ES-I3 (cell line): Measurements from ENCODE around the gene NCOR2.

ENCODE experiments used
- H3K36me3 ChIP-seq: 2 replicates; pipeline ENCODE4 v1.6.1; 2013; ENCODE audit warnings: mild to moderate bottlenecking, low read length, control low read depth, moderate library complexity; ENCODE audit not compliant: insufficient read depth
- H3K4me1 ChIP-seq: 2 replicates; pipeline ENCODE4 v1.6.1; 2013; ENCODE audit warnings: mild to moderate bottlenecking, control low read depth, low read length; ENCODE audit not compliant: insufficient read depth
- H3K9ac ChIP-seq: 2 replicates; pipeline ENCODE4 v1.6.1; 2013; ENCODE audit warnings: low read depth, mild to moderate bottlenecking, low read length, moderate library complexity
- H3K9me3 ChIP-seq: 2 replicates; pipeline ENCODE4 v1.6.1; 2013; ENCODE audit warnings: mild to moderate bottlenecking, low read length, moderate library complexity; ENCODE audit not compliant: control insufficient read depth, insufficient read depth

The NCOR2 gene

DNA sequence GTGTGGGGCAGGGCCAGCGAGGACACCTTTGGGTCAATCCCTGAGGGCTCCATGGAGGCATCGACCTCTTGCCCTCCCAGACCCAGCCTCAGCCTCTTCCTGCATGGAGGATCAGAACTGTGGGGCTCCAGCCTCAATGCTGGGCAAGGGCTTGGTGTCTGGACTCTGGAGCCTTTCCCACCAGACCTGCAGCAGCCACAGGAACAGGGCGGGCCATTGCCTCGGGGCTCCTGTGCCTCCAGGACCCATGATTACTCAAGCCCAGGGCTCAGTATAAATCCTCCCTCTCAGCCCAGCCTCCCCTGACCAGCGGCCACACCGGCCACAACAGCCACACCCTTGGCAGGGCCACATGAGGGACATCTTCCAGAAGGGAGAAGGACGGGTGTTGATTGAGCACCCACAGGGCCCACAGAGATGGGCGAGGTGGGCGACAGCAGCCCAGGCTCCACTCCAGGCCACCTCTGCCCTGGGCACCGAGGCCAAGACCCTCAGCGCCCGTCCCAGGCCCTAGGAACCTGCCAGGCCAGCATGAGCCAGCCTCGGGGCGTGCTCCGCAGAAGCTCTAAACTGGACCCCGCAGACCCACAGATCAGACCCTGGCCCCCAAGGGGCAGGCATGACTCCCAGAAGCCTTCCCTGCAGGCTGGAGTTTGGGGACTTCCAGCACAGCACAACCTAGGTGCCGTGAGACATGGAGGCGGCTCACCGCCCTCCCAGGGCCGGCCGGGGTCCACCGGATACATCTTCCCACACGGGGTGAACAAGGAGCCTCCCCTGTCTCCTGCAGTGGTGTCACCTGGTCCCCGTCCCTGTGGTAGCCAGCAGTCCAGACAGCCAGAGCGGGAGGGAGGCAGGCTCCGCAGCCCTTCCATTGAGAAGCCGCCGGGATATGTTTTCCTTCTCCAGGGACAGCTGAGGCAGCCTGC lies 25.1 kb downstream of the NCOR2 start:
- Histone ChIP-seq H3K4me1 (peaks cover 34% of the 10 kb centered on the region), H3K36me3 (no peaks in the 10 kb centered on the region)

DNA sequence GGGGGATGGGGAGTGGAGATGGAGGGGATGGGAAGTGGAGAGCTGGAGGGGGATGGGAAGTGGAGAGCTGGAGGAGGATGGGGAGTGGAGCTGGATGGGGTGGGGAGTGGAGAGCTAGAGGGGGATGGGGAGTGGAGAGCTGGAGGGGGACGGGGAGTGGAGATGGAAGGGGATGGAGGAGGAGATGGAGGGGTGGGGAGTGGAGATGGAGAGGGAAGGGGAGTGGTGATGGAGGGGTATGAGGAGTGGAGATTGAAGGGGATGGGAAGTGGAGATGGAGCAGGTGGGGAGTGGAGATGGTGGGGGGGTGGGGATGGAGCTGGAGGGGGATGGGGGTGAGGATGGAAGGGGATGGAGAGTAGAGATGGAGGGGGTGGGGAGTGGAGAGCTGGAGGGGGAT lies 26.1 kb downstream of the NCOR2 start:
- Histone ChIP-seq H3K9me3 (no peaks in the 10 kb centered on the region), H3K9ac (no peak overlapping the region), H3K36me3 (no peaks in the 10 kb centered on the region), H3K4me1 (peaks cover 34% of the 10 kb centered on the region)

More for the DNA sequence above, 25.1 kb downstream of the NCOR2 start:
- H3K9me3 ChIP-seq: no peaks in the 10 kb centered on the region
- no peak overlapping the region for H3K9ac ChIP-seq

DNA sequence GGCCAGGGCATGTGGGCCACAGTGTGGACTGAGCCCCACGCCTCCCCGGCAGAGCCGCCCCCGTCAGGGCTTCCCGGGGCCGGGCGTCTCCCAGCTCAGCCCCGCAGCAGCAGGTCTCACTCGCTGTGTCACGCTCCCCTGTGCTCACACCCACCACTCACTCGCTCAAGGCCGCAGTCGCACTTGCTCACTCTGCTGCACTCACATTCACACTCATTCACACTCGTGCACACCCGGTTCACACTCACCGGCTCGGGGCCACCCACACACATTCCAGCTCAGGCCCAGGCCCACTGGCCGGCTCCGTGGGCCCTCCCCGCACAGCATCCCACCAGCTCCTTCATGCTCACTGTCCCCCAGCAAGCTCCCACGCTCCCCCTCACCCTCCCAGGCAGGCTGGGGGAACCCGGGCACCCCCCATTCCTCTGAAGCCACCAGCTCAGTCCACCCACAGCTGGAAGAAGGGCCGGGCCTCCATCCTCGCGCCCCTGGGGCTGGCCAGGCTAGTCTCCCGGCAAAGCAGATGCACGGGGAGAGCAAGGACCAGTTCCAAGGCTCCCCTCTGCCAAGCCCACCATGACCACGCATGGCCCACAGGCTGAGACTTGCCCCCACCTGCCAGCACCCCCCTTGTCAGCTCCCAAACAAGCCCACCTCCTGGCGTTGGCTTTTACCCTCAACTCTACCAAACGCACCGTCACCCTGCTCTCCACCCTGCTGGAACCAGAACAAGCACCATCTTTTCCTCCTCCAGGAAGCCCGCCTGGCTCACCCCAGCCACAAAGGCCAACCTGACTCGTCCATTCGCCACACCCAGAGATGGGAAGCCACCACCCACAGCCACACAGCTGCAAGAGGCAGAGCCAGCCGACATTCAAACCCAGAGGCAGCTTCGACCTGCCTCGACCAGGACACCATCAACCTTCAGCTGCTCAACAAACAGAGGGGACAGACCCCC lies 28.0 kb downstream of the NCOR2 start:
- H3K4me1 ChIP-seq: peaks cover 22% of the 10 kb centered on the region
- no peaks in the 10 kb centered on the region; the same call in 1 of the 2 replicates for H3K36me3 ChIP-seq
- no peak overlapping the region for H3K9ac ChIP-seq
- H3K9me3 ChIP-seq: no peaks in the 10 kb centered on the region

DNA sequence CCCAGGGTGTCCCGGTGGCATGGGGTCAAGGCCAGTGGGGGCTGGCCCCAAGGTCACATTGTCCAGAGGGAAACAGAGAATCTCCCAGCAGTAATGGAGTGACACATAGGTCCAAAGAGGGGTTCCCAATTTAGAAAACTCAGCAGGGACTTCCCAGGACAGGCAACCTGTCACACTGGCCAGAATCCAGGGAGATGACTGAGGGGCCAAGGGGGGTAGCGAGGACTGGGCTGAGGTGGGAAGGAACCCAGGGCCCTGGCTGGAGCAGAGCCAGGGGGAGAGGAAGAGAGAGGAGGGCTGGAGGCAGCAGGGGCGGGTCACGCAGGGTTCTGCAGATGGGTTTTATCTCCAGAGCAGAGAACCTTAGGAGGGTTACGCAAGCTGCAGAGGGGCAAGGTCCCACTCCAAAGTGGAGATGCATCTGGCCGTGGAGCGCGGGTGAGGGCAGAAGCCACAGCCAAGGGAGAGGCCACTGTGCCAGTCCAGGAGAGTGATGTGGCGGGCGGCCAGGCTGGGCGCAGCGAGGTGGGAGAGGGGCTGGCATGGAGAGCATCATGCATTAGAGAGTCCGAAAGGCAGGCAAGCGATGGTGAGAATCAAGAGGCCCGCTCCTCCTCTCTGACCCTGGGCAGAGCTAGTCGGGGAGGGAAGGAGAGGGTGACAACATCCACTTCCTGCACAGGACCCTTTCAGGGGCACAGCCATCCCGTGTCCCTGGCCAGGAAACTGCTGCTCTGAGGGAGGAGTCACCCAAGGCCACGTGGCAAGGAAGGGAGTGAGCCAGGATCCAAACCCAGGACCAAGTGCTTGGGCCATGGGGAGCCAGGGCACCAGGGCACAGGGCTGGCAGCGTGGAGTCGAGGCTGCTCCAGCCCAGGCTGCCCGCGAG lies 29.0 kb downstream of the NCOR2 start:
- Histone ChIP-seq H3K36me3 (no peaks in the 10 kb centered on the region; the same call in 1 of the 2 replicates), H3K4me1 (peaks cover 19% of the 10 kb centered on the region), H3K9ac (no peak overlapping the region), H3K9me3 (no peaks in the 10 kb centered on the region)

- Histone ChIP-seq H3K9ac (no peak overlapping the region), H3K36me3 (no peaks in the 10 kb centered on the region; the same call in 1 of the 2 replicates), H3K9me3 (no peaks in the 10 kb centered on the region), H3K4me1 (peaks cover 24% of the 10 kb centered on the region)
Observed at GRCh38 chr12:124537525-124538193, 29.8 kb downstream of the NCOR2 start.

GRCh38 chr12:124536641-124537040 lies 30.8 kb downstream of the NCOR2 start:
- Histone ChIP-seq H3K4me1 (peaks cover 24% of the 10 kb centered on the region), H3K9me3 (no peaks in the 10 kb centered on the region), H3K36me3 (no peaks in the 10 kb centered on the region; the same call in 1 of the 2 replicates), H3K9ac (no peak overlapping the region)

- peaks cover 24% of the 10 kb centered on the region for H3K4me1 ChIP-seq
- H3K9me3 ChIP-seq: no peaks in the 10 kb centered on the region
- H3K9ac ChIP-seq: no peak overlapping the region
- H3K36me3 ChIP-seq: no peaks in the 10 kb centered on the region; the same call in 1 of the 2 replicates
Observed at GRCh38 chr12:124534776-124535740, 32.4 kb downstream of the NCOR2 start.

DNA sequence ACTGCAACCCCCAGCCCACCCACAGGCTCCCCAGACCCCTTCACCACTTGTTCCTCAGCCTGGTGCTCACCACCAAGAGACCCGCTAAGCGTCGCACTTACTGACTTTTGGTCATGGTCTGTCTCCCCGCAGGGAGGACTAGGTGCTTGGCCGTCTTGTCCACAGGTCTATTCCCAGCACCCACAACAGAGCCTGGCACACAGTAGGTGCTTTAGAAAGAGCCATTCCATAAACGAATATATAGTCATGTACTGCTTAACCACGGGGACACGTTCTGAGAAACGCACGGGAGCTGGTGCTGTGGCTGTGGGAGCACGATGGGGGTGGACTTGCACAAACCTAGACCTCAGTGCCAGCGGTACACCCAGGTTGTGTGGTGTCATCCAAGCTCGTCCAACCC lies 34.0 kb downstream of the NCOR2 start:
- no peak overlapping the region for H3K9ac ChIP-seq
- no peaks in the 10 kb centered on the region for H3K9me3 ChIP-seq
- peaks cover 11% of the 10 kb centered on the region; the same call in 1 of the 2 replicates for H3K4me1 ChIP-seq
- H3K36me3 ChIP-seq: no peaks in the 10 kb centered on the region; the same call in 1 of the 2 replicates

DNA sequence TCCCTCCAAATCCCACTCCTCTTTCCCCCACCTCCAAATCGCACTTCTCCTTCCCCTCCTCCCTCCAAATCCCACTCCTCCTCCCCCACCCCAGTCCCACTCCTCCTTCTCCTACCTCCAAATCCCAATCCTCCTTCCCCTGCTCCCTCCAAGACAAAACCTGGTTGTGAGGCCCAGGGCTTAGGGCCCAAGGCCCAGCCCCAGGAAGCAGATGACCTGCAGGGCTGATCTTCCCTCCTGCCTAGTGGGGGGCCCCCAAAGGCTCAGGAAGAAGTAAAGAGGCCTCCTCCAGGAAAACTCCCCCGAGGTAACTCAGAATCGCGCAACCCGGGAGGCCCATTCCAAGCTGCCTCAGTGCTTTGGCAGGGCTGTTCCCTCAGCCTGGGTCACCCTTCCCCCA lies 34.4 kb downstream of the NCOR2 start:
- no peaks in the 10 kb centered on the region; the same call in 1 of the 2 replicates for H3K36me3 ChIP-seq
- H3K9ac ChIP-seq: no peak overlapping the region
- no peaks in the 10 kb centered on the region for H3K9me3 ChIP-seq
- H3K4me1 ChIP-seq: peaks cover 10% of the 10 kb centered on the region; the same call in 1 of the 2 replicates

GRCh38 chr12:124532331-124532750 lies 35.1 kb downstream of the NCOR2 start:
- no peak overlapping the region for H3K9ac ChIP-seq
- no peaks in the 10 kb centered on the region for H3K9me3 ChIP-seq
- H3K4me1 ChIP-seq: peaks cover 10% of the 10 kb centered on the region; the same call in 1 of the 2 replicates
- no peaks in the 10 kb centered on the region; the same call in 1 of the 2 replicates for H3K36me3 ChIP-seq

DNA sequence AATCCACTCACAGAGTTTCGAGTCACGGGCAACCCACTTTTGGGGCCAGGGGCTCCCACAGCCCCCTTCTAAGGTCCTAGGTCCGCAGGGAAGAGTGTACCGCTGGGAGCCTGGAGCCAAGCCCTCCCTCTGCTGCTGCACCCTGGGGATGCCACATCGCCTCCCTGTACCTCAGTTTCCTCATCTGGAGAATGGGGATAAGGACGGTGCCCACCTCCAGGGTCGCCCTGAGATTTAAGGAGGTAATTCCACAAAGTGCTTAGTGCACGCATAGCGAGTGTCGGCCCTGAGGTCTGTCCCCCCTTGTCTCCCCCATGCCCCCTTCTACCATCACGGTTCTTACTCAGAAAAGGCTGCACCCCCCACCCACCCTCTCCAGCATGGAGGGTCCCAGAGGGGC lies 35.5 kb downstream of the NCOR2 start:
- no peak overlapping the region for H3K9ac ChIP-seq
- H3K4me1 ChIP-seq: peaks cover 10% of the 10 kb centered on the region; the same call in 1 of the 2 replicates

DNA sequence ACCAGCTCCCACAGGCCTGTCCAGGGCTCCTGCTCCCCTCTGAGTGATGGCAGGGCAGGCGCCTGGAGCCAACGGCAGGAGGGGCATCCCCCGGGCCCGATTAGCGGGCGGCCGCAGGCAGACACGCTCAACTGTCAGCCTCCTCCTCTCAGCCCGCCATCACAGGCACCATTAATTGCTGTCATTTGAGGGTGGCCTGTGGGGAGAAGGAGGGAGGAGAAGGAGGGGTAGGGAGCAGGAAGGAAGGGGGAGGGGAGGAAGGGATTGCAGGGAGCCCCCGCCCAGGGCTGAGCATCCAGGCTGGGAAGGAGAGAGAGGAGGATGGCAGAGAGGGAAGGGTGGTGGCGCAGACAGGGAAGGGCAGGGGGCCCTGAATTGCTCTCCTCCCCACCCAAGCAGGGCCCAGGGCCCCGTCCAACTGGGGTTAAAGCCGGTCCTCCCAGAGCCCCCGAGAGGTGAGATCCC lies 36.1 kb downstream of the NCOR2 start:
- H3K4me1 ChIP-seq: peaks cover 10% of the 10 kb centered on the region; the same call in 1 of the 2 replicates
- no peak overlapping the region for H3K9ac ChIP-seq
- no peaks in the 10 kb centered on the region; the same call in 1 of the 2 replicates for H3K36me3 ChIP-seq

More for the DNA sequence above, 35.5 kb downstream of the NCOR2 start:
- Histone ChIP-seq H3K9me3 (no peaks in the 10 kb centered on the region), H3K36me3 (no peaks in the 10 kb centered on the region; the same call in 1 of the 2 replicates)

More for the DNA sequence above, 36.1 kb downstream of the NCOR2 start:
- H3K9me3 ChIP-seq: no peaks in the 10 kb centered on the region
